HG03045 (cell line): Measurements from ENCODE around the gene ROM1.
"Not testable (repeated sequence)": the region's sequence is repeated elsewhere in the genome, so short reads cannot be mapped to it uniquely, and the experiment has no call there.

ENCODE experiments used
- ATAC-seq: cut with Tn5 transposase; IDR thresholded peaks from one replicate; pipeline ENCODE4 v1.9.1; 2021; ENCODE audit warnings: mild to moderate bottlenecking, moderate library complexity; ENCODE audit not compliant: unreplicated experiment

The ROM1 gene

DNA sequence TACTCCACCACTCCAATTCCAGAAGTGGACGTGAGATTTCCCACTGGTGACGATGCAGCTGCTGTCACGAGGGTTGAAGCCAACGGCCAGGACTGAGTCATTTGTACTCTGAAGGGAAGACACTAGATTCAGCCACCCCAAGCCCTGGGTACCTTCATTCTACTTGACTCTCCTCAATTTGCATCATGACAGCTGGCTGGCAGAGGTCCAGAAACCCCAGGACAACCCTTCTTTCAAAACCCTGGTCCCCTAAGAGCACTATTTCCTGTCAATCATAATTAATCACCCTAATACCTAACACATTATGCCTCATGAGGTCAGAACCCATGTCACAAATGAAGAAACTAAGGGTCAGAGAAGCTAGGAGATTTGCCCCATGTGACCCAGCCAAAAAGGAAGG, 5.3 kb upstream of the ROM1 start:
- ATAC-seq, result no peak

DNA sequence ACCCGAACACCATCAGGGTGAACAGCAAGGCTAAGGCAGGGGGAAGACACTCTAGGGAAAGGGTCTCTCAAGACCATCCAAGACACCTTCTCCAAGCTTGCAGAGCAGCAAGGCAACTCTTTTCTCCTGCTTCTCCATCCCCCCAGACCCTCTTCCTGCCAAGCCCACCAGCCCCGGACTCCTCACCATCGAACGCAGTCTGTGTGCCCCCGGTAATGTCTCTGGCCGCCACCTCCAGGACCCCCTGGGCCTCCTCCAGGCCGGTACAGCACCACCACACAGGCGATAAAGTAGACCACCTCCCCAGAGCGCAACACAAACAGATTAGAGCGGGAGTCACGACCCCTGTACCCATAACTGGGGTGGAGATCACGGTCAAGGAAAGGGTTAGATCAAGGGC, 4.3 kb upstream of the ROM1 start:
- ATAC-seq, result no peak

GRCh38 chr11:62610403-62610802, 2.7 kb upstream of the ROM1 start:
- ATAC-seq, result no peak

GRCh38 chr11:62610814-62611704, 2.0 kb upstream of the ROM1 start:
- ATAC-seq, result no peak

DNA sequence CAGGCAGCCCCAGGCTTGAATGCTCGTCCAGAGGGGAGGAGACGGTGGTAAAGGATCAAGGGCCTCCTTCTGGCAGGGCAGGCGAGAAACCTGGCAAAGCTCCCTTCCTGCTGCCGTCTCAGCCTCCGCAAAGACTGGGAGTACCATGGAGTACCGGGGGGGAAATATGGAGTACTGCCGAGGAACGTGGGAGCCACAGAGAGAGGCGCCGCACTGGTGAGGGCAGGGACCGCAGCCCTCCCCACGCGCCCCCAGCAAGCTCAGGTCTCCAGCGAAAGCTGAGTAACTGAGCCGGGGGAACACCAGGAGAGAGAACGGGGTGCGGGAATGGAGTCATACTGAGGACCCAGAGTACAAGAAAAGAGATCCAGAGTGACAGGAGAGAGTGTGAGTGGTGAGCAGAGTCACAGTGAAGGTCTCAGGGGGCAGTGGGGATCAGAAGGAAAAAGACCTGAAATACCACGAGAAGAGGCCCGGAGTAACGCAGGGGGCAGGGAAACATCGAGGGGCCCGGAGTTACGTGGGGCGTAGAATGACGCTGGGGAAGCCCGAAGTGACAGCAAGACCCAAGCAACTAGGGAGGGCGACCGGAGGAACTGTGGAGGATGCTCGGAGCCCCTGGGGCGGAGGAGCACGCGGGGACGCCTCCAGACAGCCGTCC, 1.2 kb upstream of the ROM1 start:
- peak; percentile 21 for ATAC-seq

- ATAC-seq, result no peak
These were observed 278 bp downstream of the ROM1 start for GRCh38 chr11:62613291-62613778.

DNA sequence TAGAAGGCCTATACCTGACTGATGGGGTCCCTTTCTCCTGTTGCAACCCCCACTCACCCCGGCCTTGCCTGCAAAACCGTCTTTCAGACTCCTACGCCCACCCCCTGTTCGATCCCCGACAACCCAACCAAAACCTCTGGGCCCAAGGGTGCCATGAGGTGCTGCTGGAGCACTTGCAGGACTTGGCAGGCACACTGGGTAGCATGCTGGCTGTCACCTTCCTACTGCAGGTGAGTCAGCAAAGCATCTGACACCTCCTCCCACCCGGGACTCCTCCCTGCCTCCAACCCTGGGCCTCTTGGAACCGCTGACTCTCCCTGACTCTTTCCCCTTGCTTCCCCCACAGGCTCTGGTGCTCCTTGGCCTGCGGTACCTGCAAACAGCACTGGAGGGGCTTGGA, 1.2 kb downstream of the ROM1 start:
- ATAC-seq, result no peak

GRCh38 chr11:62615521-62615920, 2.5 kb downstream of the ROM1 start:
- no peak for ATAC-seq

- ATAC-seq, result not testable (repeated sequence)
These were observed 3.9 kb downstream of the ROM1 start for GRCh38 chr11:62616957-62617356.

DNA sequence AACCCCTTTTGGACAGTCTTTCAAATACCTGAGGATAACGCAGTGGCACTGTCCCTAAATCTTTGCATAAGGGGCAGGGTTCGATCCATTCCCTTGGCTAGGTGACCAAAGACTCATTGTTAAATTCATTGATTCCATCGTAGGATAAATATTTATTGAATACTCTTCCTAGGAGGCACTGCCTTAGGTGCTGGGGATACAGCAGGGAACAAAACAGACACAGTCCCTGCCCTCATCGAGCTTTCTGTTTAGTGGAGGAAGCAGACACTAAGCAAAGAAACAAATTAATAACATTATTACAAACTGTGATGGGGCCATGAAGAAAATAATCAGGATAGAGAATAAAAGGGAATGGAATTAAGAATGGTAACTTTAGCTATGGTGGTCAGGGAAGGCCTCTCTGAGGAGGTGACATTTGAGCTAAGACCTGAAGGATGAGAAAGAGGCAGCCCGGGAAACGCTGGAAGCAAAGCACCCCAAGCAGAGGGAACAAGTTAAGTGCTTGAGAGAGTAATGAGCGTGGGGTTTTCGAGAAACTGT, 8.0 kb downstream of the ROM1 start:
- ATAC-seq, result no peak

- ATAC-seq, result peak; percentile 94
These were observed 8.8 kb downstream of the ROM1 start, which contains the start of gene B3GAT3 for GRCh38 chr11:62621567-62622470. TSS of gene B3GAT3 (minus strand) at chr11:62621986. CDS start at chr11:62621947, 39 bp downstream.

GRCh38 chr11:62622476-62623089, 9.5 kb downstream of the ROM1 start:
- ATAC-seq, result no peak

DNA sequence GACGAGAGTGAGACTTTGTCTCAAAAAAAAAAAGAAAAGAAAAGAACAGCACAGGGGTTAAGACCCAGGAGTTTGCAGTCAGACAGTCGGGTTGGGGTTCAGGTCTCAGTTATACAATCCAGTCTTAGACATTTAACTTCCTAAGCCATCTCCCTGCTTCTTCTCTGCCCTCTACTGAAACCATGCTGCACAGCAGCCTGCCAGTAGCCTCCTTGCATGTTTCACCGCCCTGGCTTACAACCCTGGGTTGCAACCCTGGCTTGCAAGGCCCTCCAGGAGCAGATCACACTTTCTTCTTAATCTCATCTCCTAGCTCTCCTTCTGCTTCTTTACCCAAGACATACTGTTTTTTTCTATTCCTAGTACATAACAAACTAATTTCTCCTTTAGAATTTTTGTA, 14.7 kb downstream of the ROM1 start:
- no peak for ATAC-seq

DNA sequence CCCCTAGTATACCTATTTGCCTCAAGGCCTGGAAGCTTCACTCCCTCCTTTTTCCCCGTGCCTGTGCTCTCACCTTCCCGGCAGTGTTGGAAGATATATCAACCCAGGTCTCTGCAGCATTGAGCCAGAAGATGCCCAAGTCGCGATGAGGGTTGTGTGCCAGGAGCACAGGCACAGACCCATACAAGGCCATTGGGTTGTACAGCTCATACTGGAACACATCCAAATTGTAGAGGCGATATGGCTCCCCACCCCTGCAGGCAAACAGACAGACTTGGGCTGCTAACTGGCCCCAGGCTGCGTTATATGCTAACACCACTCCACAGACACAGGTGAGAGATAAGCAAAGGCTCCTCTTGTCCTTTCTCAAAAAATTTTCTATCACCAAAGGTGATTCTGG, 19.4 kb downstream of the ROM1 start:
- ATAC-seq, result no peak

DNA sequence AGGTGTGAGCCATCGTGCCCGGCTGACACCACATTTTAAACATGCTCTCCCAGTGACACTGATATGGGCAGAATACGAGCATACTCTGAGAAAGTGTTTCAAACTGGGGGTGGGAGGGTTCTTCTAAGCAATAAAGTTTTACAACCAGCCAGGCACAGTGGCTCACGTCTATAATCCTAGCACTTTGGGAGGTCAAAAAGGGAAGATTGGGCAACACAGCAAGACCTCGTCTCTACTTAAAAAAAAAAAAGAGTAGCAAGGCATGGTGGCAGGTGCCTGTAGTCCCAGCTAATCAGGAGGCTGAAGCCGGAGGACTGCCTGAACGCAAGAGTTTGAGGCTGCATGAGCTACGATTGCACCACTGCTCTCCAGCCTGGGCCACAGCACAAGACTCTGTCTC, 31.2 kb downstream of the ROM1 start:
- ATAC-seq, result no peak

GRCh38 chr11:62645671-62645945, 32.6 kb downstream of the ROM1 start:
- ATAC-seq, result no peak

GRCh38 chr11:62645946-62646824, 33.1 kb downstream of the ROM1 start, which contains the start of gene GANAB:
TSS of gene GANAB (minus strand) at chr11:62646613. CDS start at chr11:62646599, 14 bp downstream.
- ATAC-seq, result peak; percentile 91

DNA sequence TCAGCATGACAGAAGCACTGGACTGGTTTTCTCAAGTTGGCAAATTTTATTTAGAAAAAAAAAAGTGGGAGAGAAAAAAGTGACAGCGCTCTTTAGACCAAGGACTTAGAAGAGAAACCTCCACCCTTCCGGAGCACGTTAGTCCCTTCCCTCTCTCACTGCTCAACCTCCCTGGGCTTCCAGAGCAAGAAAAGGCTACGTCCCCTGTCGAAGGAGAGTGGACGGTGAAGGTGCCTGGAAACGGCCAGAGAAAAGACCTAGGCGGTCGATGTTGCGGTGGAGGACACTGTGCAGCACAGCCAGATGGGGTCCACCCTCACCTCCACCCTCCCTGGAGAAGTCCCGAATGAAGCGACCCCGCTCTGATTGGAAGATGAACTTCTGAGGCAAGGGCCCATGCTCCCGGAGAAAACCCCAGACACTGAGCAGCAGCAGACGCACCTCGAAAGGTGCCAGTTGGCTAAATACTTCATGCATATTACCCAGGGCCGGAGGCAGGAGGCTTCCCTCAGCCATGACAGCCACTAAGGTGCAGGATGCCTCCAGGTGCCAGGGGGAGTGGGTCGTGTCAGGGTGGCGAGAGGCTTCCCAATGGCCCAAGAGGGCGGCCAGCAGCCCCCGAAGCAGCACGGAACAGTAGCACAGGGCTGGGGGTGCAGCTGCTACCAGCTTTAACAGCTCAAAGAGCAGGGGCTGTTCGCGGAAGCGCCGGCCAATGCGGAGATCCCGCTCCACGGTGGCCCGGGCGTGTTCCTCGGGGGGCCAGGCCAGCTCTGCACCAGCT, 34.0 kb downstream of the ROM1 start:
- no peak for ATAC-seq

DNA sequence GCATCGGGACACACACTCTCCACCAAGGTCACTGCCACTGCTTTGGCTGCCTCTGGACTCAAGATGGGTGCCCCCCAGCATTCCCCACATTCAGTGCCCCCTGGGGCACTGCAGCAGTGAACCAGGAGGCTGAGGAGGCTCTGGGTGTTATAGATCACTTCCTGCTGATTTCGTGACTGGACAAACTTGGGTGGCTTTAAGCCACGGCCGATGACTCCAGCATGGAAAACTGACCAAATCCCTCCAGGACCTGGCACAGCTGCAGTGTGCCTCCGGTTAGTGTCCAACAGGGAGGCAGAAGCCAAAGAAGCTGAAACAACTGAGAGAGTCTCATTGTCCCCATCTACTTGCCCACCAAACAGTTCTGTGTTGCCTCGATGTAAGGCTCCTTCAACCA, 34.5 kb downstream of the ROM1 start:
- ATAC-seq, result no peak
